Spleen (tissue), 11 donors: ENCODE results near the gene PSMG3. TPM values are rescaled to one million over a fixed set of nuclear protein-coding genes. Genes with fewer than 3 reads are reported as not detected.

Experiments
- DNase-seq: peaks from one replicate; pipeline ENCODE4 v3.0.0-alpha.2; 2020
- H3K27ac ChIP-seq, 8 donors: fragments of 200-600 bp; sonication (generic) in 7 of 8; 1 replicate in 4 of 8; 2 replicates in 4 of 8; pipeline versions ENCODE4 v1.5.0 to v1.8.0; 2016 to 2021; ENCODE audit warnings: inconsistent platforms in 4 of 8, mild to moderate bottlenecking in 4 of 8, moderate library complexity in 1 of 8
- H3K27me3 ChIP-seq, 7 donors: fragments of 200-600 bp; sonication (generic) in 6 of 7; replicated peaks in 1 of 7; 1 replicate in 4 of 7; 2 replicates in 3 of 7; pipeline versions ENCODE4 v1.5.0 to v1.8.0; 2016 to 2021; ENCODE audit warnings: inconsistent platforms in 3 of 7, mild to moderate bottlenecking in 1 of 7
- H3K36me3 ChIP-seq, 6 donors: fragments of 200-600 bp; sonication (generic) in 5 of 6; 1 replicate in 4 of 6; 2 replicates in 2 of 6; pipeline versions ENCODE4 v1.5.0 to v1.8.0; 2016 to 2021; ENCODE audit warnings: inconsistent platforms in 2 of 6
- H3K4me1 ChIP-seq, 6 donors: fragments of 200-600 bp; sonication (generic) in 5 of 6; 1 replicate in 3 of 6; 2 replicates in 3 of 6; pipeline versions ENCODE4 v1.5.0 to v1.8.0; 2016 to 2021; ENCODE audit warnings: inconsistent platforms in 3 of 6
- H3K4me3 ChIP-seq, 8 donors: fragments of 200-600 bp; sonication (generic) in 7 of 8; 1 replicate in 4 of 8; 2 replicates in 4 of 8; pipeline versions ENCODE4 v1.5.0 to v1.8.0; 2016 to 2021; ENCODE audit warnings: inconsistent platforms in 4 of 8, mild to moderate bottlenecking in 4 of 8, moderate library complexity in 2 of 8
- H3K9me3 ChIP-seq, 8 donors: fragments of 200-600 bp; sonication (generic) in 7 of 8; 1 replicate in 4 of 8; 2 replicates in 4 of 8; pipeline versions ENCODE4 v1.5.0 to v1.8.0; 2016 to 2021; ENCODE audit warnings: inconsistent platforms in 4 of 8
- POLR2A ChIP-seq, 3 donors: fragments of 450-650 bp; IDR thresholded peaks; one replicate each; pipeline ENCODE4 v1.5.1; 2017; ENCODE audit warnings: antibody characterized with exemption in 3 of 3, mild to moderate bottlenecking in 1 of 3
- POLR2AphosphoS5 ChIP-seq, 3 donors: sonication (generic); formaldehyde crosslinking; IDR thresholded peaks; one replicate each; pipeline ENCODE4 v1.5.1; 2017; ENCODE audit warnings: antibody characterized with exemption in 3 of 3
- WGBS, 5 donors: extraction: QIAGEN DNeasy Blood & Tissue Kit in 3 of 5; methylation state at CpG; one replicate each; pipeline versions ENCODE4 v1.1.5 to v1.1.7; 2013 to 2018; 5-methylcytosine and 5-hydroxymethylcytosine counted together
- intact Hi-C: fragments of 100-400 bp; cut with DNase I; formaldehyde crosslinking; loops from one replicate; pipeline ENCODE4 v1.15.0; 2023; ENCODE audit warnings: low total_unique reads
- polyA plus RNA-seq, 3 donors: library from polyadenylated mRNA; stranded (reverse); fragments of 200-250 nt; gene quantifications; one replicate each; pipeline ENCODE4 v1.2.1, GENCODE V29; 2013
- total RNA-seq, 7 donors: library from RNA; depleted of rRNA in 3 of 7; stranded (reverse); fragments of >200 nt in 3 of 7; fragmentation: NEBNext Ultra II Directional in 4 of 7; extraction: Animal tissue kit (Norgen Biotek cat#: 25700) in 4 of 7; gene quantifications; one replicate each; pipeline versions ENCODE4 v1.1.0 to v1.2.1, GENCODE V29; 2016 to 2021
- TF ChIP-seq, protein P1 (sequence below), 11 experiments: fragments of 200-600 bp in 7 of 11; fragments of 450-650 bp in 4 of 11; sonication (generic) in 4 of 11; IDR thresholded peaks in 8 of 11; conservative IDR thresholded peaks in 3 of 11; 1 replicate in 7 of 11; 2 replicates in 4 of 11; pipeline versions ENCODE4 v1.4.0 to v1.8.0; 2016 to 2021; ENCODE audit warnings: antibody characterized with exemption in 11 of 11, inconsistent platforms in 4 of 11, mild to moderate bottlenecking in 1 of 11
- donor health status: healthy with polysubstance abuse.
- donor health status: DM: no; HTN: no; CAD: no; lungs with moderate emphysema.
- donor health status: DM: no; HTN: no; CAD: no.
- donor health status: Bipolar disorder and iron deficiency.
- donor health status: healthy.
- donor health status: DM: no; HTN: no; CAD: no.
- donor health status: DM: yes; HTN: yes; CAD: no.

PSMG3 gene
- total and polyA plus RNA-seq, 10 donors = 18.2 to 89.9 (median 30.9) TPM

DNA sequence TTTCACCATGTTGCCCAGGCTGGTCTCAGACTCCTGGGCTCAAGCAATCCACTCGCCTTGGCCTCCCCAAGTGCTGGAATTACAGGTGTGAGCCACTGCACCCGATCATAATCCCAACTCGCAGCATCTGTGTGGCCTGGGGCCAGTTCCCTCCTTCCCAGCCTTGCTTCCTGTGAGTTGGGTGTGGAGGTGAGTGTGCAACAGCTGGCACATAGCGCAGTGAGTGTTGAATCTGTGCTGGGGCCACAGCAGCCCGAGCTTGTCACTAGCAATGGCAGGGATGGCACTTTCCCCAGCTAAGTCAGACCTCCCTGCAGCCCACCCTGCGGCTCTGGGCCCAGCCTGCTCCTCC is 26.0 kb downstream of the PSMG3 start:
- Histone ChIP-seq H3K27me3 (no peaks in the 10 kb centered on the region), H3K27ac (no peak overlapping the region), H3K36me3 (peaks cover 0 to 65% (median 48%) of the 10 kb centered on the region in 6 donors), H3K4me1 (peaks cover 0 to 10% (median 8%) of the 10 kb centered on the region in 6 donors), H3K4me3 (no peak overlapping the region), H3K9me3 (no peaks in the 10 kb centered on the region)
- TF ChIP-seq POLR2A (IDR thresholded peaks at IDR 0.05) (no peak), POLR2AphosphoS5 (IDR thresholded peaks at IDR 0.05) (no peak)
- TF ChIP-seq, protein P1, sequence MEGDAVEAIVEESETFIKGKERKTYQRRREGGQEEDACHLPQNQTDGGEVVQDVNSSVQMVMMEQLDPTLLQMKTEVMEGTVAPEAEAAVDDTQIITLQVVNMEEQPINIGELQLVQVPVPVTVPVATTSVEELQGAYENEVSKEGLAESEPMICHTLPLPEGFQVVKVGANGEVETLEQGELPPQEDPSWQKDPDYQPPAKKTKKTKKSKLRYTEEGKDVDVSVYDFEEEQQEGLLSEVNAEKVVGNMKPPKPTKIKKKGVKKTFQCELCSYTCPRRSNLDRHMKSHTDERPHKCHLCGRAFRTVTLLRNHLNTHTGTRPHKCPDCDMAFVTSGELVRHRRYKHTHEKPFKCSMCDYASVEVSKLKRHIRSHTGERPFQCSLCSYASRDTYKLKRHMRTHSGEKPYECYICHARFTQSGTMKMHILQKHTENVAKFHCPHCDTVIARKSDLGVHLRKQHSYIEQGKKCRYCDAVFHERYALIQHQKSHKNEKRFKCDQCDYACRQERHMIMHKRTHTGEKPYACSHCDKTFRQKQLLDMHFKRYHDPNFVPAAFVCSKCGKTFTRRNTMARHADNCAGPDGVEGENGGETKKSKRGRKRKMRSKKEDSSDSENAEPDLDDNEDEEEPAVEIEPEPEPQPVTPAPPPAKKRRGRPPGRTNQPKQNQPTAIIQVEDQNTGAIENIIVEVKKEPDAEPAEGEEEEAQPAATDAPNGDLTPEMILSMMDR (IDR thresholded peaks at IDR 0.05 in 8 of 11, conservative IDR thresholded peaks at IDR 0.05 in 3 of 11) = no peak
- no peak for DNase-seq
- 87 to 95% (median 93%) methylated on average over 6 of the region's 6 CpGs for whole genome bisulfite sequencing, 5 donors
- intact Hi-C loops = no loop called here

DNA sequence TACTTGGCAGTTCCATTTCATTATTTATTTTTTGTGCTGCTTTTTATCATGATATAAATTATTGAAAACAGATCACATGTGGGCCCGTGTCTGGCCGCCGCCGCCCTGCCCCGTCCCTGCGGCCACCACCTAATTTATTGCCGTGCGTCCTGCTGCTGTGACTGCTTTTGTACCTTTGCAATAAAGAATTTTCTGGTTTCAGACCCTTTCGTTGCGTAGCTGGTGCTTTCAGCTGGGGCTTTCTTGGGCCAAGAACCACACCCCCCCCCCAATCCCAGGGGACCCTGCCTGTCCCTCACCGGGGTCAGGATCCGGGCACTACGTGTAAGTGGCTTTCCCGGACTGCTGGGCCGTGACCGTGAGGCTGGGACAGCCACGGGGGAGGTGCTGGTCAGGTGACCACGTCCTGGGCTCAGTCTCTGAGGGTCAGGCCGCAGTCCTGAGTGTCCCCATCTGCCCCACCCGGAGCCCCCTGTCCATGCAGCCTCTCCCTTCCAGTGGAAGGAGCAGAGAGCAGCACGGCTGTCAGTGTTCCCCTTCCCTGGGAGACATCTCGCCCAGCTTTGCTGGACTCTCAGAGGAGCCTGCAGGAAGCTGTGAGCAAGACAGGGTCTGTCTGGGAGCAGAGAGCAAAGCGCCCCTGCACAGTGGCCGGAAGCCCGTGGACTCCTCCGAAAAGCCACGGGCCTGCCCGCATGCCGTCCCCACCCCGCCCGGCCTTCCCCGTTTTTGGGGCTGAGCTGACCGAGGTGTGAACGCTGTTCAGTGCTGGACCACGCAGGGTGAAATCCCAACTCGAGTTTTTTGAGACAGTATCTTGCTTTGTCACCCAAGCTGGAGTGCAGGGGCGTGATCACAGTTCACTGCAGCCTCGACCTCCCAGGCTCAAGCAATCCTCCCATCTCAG is 26.7 kb downstream of the PSMG3 start:
- H3K9me3 ChIP-seq = no peaks in the 10 kb centered on the region
- DNase-seq = no peak
- H3K4me3 ChIP-seq = no peak overlapping the region
- peaks cover 0 to 72% (median 50%) of the 10 kb centered on the region in 6 donors for H3K36me3 ChIP-seq
- H3K27me3 ChIP-seq = no peaks in the 10 kb centered on the region
- no peak overlapping the region for H3K27ac ChIP-seq
- WGBS, 5 donors = 88 to 94% (median 90%) methylated on average over 30 to 38 of the region's 38 CpGs
- intact Hi-C loops = no loop called here
- H3K4me1 ChIP-seq = peaks cover 0 to 17% (median 9%) of the 10 kb centered on the region in 6 donors
- TF ChIP-seq, protein P1 (IDR thresholded peaks at IDR 0.05 in 8 of 11, conservative IDR thresholded peaks at IDR 0.05 in 3 of 11) = no peak
- no peak for TF ChIP-seq POLR2A (IDR thresholded peaks at IDR 0.05)
- TF ChIP-seq POLR2AphosphoS5 (IDR thresholded peaks at IDR 0.05) = peak in 1 of 3 donors; percentile 31

DNA sequence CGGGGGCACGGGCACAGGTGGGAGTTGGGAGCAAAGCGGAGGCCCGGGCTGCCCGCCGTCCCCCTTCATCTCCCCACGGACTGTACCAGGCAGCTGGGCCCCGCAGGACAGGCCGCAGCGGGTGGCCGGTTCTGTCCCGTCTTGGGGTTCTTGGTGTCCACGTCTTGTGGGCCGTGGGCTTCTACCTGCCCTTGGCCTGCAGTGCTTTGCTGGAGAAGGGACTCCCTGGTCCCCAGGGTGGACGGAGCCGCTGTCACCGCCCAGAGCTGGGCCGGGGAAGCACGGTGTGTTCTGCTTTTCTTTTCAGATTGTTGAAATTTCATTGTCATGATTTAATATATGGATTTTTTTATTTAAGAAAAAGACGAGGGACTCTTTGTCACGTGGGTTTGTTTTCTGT is 27.5 kb downstream of the PSMG3 start:
- TF ChIP-seq POLR2A (IDR thresholded peaks at IDR 0.05) (no peak), POLR2AphosphoS5 (IDR thresholded peaks at IDR 0.05) (peak in 1 of 3 donors; percentile 26)
- TF ChIP-seq, protein P1 (IDR thresholded peaks at IDR 0.05 in 8 of 11, conservative IDR thresholded peaks at IDR 0.05 in 3 of 11) = no peak
- 91 to 94% (median 93%) methylated on average over 18 to 21 of the region's 21 CpGs for WGBS, 5 donors
- H3K36me3 ChIP-seq = peaks cover 0 to 80% (median 50%) of the 10 kb centered on the region in 6 donors

DNA sequence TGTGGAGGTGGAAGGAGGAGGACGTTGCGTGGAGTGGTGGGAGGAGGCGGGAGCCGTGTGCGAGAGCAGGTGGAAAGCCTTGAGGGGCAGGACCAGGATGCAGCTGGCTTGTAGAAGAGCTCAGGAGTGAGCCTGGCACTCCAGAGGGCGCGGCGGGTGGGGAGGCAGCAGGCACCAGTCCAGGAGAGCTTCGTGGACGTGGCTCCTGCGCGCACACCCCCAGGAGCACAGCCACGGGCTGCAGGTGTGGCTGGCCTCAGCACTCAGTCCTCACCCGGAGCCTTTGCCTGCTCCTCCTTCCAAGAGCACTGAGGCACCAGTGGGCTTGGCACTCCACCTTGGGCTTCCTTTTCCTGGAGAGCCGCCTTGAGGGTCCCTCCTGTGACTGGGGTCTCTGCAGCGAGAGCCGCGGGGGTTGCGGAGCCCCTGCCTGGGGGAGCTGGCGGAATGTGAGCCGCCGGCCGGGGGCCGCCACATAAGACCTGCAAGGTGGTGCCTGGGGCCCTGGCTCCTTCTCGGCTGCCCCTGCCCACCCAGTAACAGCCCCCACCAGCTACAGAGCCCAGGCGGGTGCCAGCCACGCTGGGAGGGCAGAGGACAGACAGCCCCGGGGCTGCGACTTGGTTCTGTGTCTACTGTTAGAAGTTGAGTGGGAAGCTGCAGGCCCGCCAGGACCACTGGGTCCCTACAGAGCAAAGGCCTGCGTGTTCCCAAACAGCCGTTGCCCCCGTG is 28.2 kb downstream of the PSMG3 start:
- H3K9me3 ChIP-seq = no peaks in the 10 kb centered on the region
- peaks cover 0 to 32% (median 17%) of the 10 kb centered on the region in 6 donors for H3K4me1 ChIP-seq
- H3K27ac ChIP-seq = no peak overlapping the region
- no peak overlapping the region for H3K4me3 ChIP-seq
- WGBS, 5 donors = 83 to 94% (median 91%) methylated on average over 19 to 33 of the region's 33 CpGs
- H3K36me3 ChIP-seq = peaks cover 0 to 87% (median 50%) of the 10 kb centered on the region in 6 donors
- TF ChIP-seq, protein P1 (IDR thresholded peaks at IDR 0.05 in 8 of 11, conservative IDR thresholded peaks at IDR 0.05 in 3 of 11) = no peak
- TF ChIP-seq POLR2AphosphoS5 (IDR thresholded peaks at IDR 0.05) = no peak
- no peak for TF ChIP-seq POLR2A (IDR thresholded peaks at IDR 0.05)
- DNase-seq = no peak
- intact Hi-C loops = no loop called here
- H3K27me3 ChIP-seq = no peaks in the 10 kb centered on the region

More for the DNA sequence above, 27.5 kb downstream of the PSMG3 start:
- intact Hi-C loops = no loop called here
- Histone ChIP-seq H3K27ac (no peak overlapping the region), H3K27me3 (no peaks in the 10 kb centered on the region), H3K9me3 (no peaks in the 10 kb centered on the region), H3K4me1 (peaks cover 0 to 25% (median 13%) of the 10 kb centered on the region in 6 donors), H3K4me3 (no peak overlapping the region)
- DNase-seq = no peak
